ENCODE results near the gene ACSS1.

ACSS1 gene

GRCh38 chr20:25058051-25058846 is at the start of gene ACSS1:
Gene ACSS1, minus strand, starts transcription at chr20:25058139. Its CDS starts 37 bp downstream, at chr20:25058102.
- DNase-seq, result peak; percentile 53

GRCh38 chr20:25103526-25103925 is 45.6 kb upstream of the ACSS1 start:
- DNase-seq, result no peak

- no peak for DNase-seq
Measured at GRCh38 chr20:25100914-25101313, 43.0 kb upstream of the ACSS1 start.

- DNase-seq, result no peak
Measured at GRCh38 chr20:25099601-25100140, 41.7 kb upstream of the ACSS1 start.

GRCh38 chr20:25097498-25097897 is 39.6 kb upstream of the ACSS1 start:
- DNase-seq, result no peak

GRCh38 chr20:25090492-25091429 is 32.8 kb upstream of the ACSS1 start:
- no peak for DNase-seq

- DNase-seq, result no peak
Measured at GRCh38 chr20:25089662-25090061, 31.7 kb upstream of the ACSS1 start.

- DNase-seq, result no peak
Measured at GRCh38 chr20:25089096-25089495, 31.2 kb upstream of the ACSS1 start.

- DNase-seq, result no peak
Measured at GRCh38 chr20:25088267-25088666, 30.3 kb upstream of the ACSS1 start.

GRCh38 chr20:25087186-25087929 is 29.4 kb upstream of the ACSS1 start:
- DNase-seq, result no peak

GRCh38 chr20:25085756-25086495 is 28.0 kb upstream of the ACSS1 start:
- no peak for DNase-seq

- DNase-seq, result no peak
Measured at GRCh38 chr20:25084626-25085187, 26.8 kb upstream of the ACSS1 start.

GRCh38 chr20:25083773-25084625 is 26.1 kb upstream of the ACSS1 start:
- no peak for DNase-seq

GRCh38 chr20:25083141-25083772 is 25.3 kb upstream of the ACSS1 start:
- DNase-seq, result no peak

GRCh38 chr20:25082498-25082873 is 24.5 kb upstream of the ACSS1 start:
- DNase-seq, result no peak

- DNase-seq, result no peak
Measured at GRCh38 chr20:25081730-25082497, 24.0 kb upstream of the ACSS1 start, which contains the start of gene VSX1. Gene VSX1, minus strand, starts transcription at chr20:25082141. Its CDS starts 45 bp downstream, at chr20:25082096.

- peak; percentile 13 for DNase-seq
Measured at GRCh38 chr20:25081065-25081729, 23.3 kb upstream of the ACSS1 start.

GRCh38 chr20:25079171-25079570 is 21.2 kb upstream of the ACSS1 start:
- DNase-seq, result no peak

GRCh38 chr20:25078662-25079061 is 20.7 kb upstream of the ACSS1 start:
- DNase-seq, result no peak

Measured in fibroblast of skin of right quadriceps (primary cell).